Ishikawa (cell line): ENCODE results near the gene ALDH1A2.

Experiments
- CEBPB ChIP-seq: IDR thresholded peaks from 2 replicates; pipeline ENCODE4 v1.6.1; 2012
- CREB1 ChIP-seq: IDR thresholded peaks from 2 replicates; pipeline ENCODE4 v1.6.1; 2012; ENCODE audit warnings: low read depth
- EGR1 ChIP-seq: IDR thresholded peaks from 2 replicates; pipeline ENCODE4 v1.6.1; 2012
- EP300 ChIP-seq: IDR thresholded peaks from 2 replicates; pipeline ENCODE4 v1.6.1; 2012; ENCODE audit warnings: borderline replicate concordance
- FOXM1 ChIP-seq: IDR thresholded peaks from 2 replicates; pipeline ENCODE4 v1.6.1; 2012; ENCODE audit warnings: low read depth, borderline replicate concordance
- NFIC ChIP-seq: IDR thresholded peaks from 2 replicates; pipeline ENCODE4 v1.6.1; 2012
- RAD21 ChIP-seq: IDR thresholded peaks from 2 replicates; pipeline ENCODE4 v1.6.1; 2012; ENCODE audit warnings: low read depth
- TAF1 ChIP-seq: IDR thresholded peaks from 2 replicates; pipeline ENCODE4 v1.6.1; 2012; ENCODE audit warnings: low read depth, mild to moderate bottlenecking
- TCF12 ChIP-seq: IDR thresholded peaks from 2 replicates; pipeline ENCODE4 v1.6.1; 2012; ENCODE audit warnings: low read depth
- TEAD4 ChIP-seq: IDR thresholded peaks from 2 replicates; pipeline ENCODE4 v1.6.1; 2012
- YY1 ChIP-seq: IDR thresholded peaks from 2 replicates; pipeline ENCODE4 v1.6.1; 2012; ENCODE audit warnings: low read depth
- ZBTB7A ChIP-seq: IDR thresholded peaks from 2 replicates; pipeline ENCODE4 v1.6.1; 2012; ENCODE audit warnings: low read depth
- TF ChIP-seq, protein P1 (sequence below): IDR thresholded peaks from 2 replicates; pipeline ENCODE4 v1.6.1; 2012
- TF ChIP-seq, protein P2 (sequence below): IDR thresholded peaks from 2 replicates; pipeline ENCODE4 v1.6.1; 2012; ENCODE audit warnings: low read depth, mild to moderate bottlenecking
- TF ChIP-seq, protein P3 (sequence below): IDR thresholded peaks from 2 replicates; pipeline ENCODE4 v1.6.1; 2012

Gene ALDH1A2

GRCh38 chr15:58060575-58060974 is 4.9 kb downstream of the ALDH1A2 start:
- TF ChIP-seq TAF1: no peak

- TF ChIP-seq, protein P1, sequence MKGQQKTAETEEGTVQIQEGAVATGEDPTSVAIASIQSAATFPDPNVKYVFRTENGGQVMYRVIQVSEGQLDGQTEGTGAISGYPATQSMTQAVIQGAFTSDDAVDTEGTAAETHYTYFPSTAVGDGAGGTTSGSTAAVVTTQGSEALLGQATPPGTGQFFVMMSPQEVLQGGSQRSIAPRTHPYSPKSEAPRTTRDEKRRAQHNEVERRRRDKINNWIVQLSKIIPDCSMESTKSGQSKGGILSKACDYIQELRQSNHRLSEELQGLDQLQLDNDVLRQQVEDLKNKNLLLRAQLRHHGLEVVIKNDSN: no peak
- TF ChIP-seq EP300 (no peak), RAD21 (no peak), CEBPB (no peak), ZBTB7A (no peak), TEAD4 (no peak), YY1 (no peak), TAF1 (no peak), TCF12 (no peak), CREB1 (no peak), FOXM1 (no peak), NFIC (no peak), EGR1 (no peak)
- TF ChIP-seq, protein P2, sequence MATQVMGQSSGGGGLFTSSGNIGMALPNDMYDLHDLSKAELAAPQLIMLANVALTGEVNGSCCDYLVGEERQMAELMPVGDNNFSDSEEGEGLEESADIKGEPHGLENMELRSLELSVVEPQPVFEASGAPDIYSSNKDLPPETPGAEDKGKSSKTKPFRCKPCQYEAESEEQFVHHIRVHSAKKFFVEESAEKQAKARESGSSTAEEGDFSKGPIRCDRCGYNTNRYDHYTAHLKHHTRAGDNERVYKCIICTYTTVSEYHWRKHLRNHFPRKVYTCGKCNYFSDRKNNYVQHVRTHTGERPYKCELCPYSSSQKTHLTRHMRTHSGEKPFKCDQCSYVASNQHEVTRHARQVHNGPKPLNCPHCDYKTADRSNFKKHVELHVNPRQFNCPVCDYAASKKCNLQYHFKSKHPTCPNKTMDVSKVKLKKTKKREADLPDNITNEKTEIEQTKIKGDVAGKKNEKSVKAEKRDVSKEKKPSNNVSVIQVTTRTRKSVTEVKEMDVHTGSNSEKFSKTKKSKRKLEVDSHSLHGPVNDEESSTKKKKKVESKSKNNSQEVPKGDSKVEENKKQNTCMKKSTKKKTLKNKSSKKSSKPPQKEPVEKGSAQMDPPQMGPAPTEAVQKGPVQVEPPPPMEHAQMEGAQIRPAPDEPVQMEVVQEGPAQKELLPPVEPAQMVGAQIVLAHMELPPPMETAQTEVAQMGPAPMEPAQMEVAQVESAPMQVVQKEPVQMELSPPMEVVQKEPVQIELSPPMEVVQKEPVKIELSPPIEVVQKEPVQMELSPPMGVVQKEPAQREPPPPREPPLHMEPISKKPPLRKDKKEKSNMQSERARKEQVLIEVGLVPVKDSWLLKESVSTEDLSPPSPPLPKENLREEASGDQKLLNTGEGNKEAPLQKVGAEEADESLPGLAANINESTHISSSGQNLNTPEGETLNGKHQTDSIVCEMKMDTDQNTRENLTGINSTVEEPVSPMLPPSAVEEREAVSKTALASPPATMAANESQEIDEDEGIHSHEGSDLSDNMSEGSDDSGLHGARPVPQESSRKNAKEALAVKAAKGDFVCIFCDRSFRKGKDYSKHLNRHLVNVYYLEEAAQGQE: no peak
- TF ChIP-seq, protein P3, sequence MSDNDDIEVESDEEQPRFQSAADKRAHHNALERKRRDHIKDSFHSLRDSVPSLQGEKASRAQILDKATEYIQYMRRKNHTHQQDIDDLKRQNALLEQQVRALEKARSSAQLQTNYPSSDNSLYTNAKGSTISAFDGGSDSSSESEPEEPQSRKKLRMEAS: no peak
Observed at GRCh38 chr15:58058729-58059128, 6.8 kb downstream of the ALDH1A2 start.

GRCh38 chr15:58058073-58058472 is 7.4 kb downstream of the ALDH1A2 start:
- TF ChIP-seq, protein P2: no peak
- TF ChIP-seq TCF12: no peak
- TF ChIP-seq FOXM1: no peak
- TF ChIP-seq RAD21: no peak
- TF ChIP-seq, protein P1: no peak
- no peak for TF ChIP-seq EGR1
- TF ChIP-seq, protein P3: no peak
- no peak for TF ChIP-seq TEAD4
- no peak for TF ChIP-seq TAF1
- TF ChIP-seq EP300: no peak
- TF ChIP-seq YY1: no peak
- no peak for TF ChIP-seq CREB1
- TF ChIP-seq ZBTB7A: no peak
- no peak for TF ChIP-seq NFIC
- TF ChIP-seq CEBPB: no peak

GRCh38 chr15:58057559-58057958 is 8.0 kb downstream of the ALDH1A2 start:
- TF ChIP-seq EGR1 (no peak), RAD21 (no peak), EP300 (no peak), YY1 (no peak), CEBPB (no peak), TEAD4 (no peak), TCF12 (no peak)
- TF ChIP-seq, protein P2: no peak

- TF ChIP-seq NFIC: no peak
- no peak for TF ChIP-seq CEBPB
- TF ChIP-seq, protein P3: no peak
- TF ChIP-seq, protein P1: no peak
- no peak for TF ChIP-seq ZBTB7A
- TF ChIP-seq CREB1: no peak
- TF ChIP-seq, protein P2: no peak
- TF ChIP-seq RAD21: no peak
- no peak for TF ChIP-seq TEAD4
- no peak for TF ChIP-seq TAF1
- no peak for TF ChIP-seq FOXM1
- no peak for TF ChIP-seq TCF12
- TF ChIP-seq EGR1: no peak
- no peak for TF ChIP-seq EP300
- TF ChIP-seq YY1: no peak
Observed at GRCh38 chr15:58056015-58056414, 9.5 kb downstream of the ALDH1A2 start.
